ENCODE measurements around the gene CEP72.
"Not testable (repeated sequence)": the region's sequence is repeated elsewhere in the genome, so short reads cannot be mapped to it uniquely, and the experiment has no call there.

Gene CEP72

GRCh38 chr5:618450-618849 is 6.3 kb downstream of the CEP72 start:
- no peak for DNase-seq

GRCh38 chr5:619444-619843 is 7.3 kb downstream of the CEP72 start:
- DNase-seq: no peak

DNA sequence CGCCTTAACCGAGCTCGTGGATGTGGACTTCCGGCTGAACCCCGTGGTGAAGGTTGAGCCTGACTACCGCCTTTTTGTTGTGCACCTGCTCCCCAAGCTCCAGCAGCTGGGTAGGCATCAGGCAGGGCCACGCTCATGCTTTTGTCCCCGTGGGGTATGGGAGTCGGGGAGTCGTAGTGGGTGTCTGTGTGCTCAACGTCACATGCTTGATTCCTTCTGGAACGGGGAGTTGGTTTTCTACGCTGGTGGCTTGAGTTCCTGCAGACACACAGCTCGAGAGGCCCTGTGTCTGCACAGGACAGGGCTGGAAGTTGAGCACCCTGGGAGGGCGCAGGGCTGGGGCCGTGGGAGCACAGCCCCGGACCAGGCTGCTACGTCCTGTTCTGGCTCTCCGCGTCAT is 8.0 kb downstream of the CEP72 start:
- no peak for DNase-seq

DNA sequence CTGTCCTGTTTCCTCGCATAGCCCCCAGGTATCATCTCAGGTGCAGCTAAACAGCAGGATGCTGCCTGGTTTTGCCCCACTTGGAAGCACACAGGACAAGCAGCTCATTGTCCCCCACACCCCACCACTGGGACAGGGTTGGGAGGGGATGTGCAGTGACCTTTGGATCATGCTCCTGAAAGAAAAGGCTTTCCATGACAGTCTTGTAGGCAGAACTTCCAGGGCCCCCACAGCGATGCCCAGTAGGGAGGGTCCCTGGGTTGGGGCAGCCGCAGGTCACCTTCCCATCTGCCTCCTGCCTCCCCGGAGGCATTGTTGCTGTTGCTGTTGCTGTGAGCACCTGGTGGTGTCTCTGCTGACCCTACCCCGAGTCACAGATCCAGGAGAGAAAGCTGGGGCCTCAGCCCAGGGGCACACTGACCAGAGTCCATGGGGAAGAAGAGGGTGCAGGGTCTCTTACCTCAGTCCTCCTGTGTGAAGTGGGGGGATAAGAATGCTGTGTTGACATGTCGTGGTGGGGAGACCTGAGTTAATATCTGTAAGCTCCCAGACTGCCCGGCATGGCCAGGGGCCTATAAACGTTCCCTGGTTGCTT is 8.5 kb downstream of the CEP72 start:
- no peak for DNase-seq

GRCh38 chr5:621341-621761 is 9.2 kb downstream of the CEP72 start:
- no peak for DNase-seq

- DNase-seq: no peak
Measured at GRCh38 chr5:622359-622758, 10.2 kb downstream of the CEP72 start.

GRCh38 chr5:622946-623522 is 10.9 kb downstream of the CEP72 start:
- no peak for DNase-seq

- no peak for DNase-seq
Measured at GRCh38 chr5:623531-623930, 11.4 kb downstream of the CEP72 start.

GRCh38 chr5:624118-624950 is 12.2 kb downstream of the CEP72 start:
- DNase-seq: no peak

DNA sequence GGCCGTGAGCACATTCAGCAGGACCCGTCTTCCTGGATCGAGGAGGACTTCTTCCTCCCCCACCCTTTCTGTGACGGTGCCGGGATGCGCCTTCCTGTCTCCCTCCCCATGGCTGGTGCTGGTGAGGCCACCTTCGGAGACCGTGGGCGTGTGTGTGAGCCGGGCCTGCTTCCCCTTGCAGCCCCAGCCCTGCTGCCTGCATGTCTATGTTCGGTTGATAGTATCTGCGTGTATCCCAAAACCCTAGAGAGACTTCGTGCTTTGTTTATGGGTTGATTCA is 12.8 kb downstream of the CEP72 start:
- DNase-seq: no peak

DNA sequence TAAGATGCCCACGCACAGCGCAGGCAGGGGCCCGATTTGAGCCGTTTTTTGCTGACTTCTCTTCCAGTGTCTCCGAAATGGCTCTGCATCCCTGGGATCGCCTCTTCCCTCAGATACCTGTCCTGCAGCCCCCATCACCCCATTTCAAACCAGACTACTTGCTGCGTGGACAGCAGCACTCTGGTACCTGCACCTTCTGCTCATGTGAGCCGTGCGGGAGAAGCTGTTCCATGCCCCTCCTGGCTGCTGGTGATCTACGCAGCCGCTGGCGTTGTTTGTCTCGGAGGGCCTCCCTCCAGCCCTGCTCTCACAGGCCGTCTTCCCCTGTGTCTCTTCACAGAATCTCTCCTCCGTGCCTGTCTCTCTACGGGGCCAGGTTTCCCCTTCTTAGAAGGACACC is 13.4 kb downstream of the CEP72 start:
- DNase-seq: no peak

- no peak for DNase-seq
Measured at GRCh38 chr5:626850-627249, 14.7 kb downstream of the CEP72 start.

GRCh38 chr5:627840-628239 is 15.7 kb downstream of the CEP72 start:
- no peak for DNase-seq

- DNase-seq: not testable (repeated sequence)
Measured at GRCh38 chr5:628351-629205, 16.4 kb downstream of the CEP72 start.

DNA sequence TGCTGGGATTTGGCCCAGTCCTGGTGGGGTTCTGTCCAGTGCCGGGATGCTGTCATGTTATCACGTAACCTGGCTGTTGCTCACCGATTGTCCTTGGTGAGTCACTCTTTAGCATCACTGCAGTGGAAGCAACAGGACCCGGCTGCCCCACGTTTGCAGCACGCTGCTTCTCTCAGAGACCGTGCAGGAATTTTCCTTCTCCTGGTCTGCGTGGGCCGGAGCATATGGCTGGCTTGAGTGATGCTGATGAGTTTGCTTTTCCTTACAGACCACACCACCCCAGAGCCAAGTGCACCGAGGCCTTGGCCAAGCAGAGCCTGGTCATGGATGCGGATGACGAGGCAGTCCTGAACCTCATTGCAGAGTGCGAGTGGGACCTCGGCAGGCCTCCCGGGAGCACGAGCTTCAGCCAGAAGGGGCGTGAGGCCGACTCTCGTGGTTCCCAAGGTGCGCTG is 21.4 kb downstream of the CEP72 start:
- no peak for DNase-seq

DNA sequence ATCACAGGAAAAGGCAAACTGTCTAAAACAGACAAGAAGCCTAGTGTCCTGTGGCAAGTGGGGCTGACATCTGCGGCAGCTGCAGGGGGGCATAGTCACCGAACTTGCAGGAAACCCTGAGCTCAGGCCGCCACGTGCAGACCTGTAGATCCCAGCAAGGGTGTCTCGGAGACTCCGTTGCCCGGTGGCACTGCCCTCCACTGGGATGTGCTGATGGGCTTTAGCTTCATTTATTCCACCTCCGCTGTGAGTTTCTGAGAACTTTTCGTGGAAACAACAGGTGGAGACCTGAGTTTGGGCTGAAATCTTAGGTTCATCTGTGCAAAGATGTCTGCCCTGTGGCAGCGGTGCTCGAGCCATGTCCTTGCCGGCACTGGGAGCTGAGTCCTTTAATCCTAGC is 22.1 kb downstream of the CEP72 start:
- DNase-seq: no peak

DNA sequence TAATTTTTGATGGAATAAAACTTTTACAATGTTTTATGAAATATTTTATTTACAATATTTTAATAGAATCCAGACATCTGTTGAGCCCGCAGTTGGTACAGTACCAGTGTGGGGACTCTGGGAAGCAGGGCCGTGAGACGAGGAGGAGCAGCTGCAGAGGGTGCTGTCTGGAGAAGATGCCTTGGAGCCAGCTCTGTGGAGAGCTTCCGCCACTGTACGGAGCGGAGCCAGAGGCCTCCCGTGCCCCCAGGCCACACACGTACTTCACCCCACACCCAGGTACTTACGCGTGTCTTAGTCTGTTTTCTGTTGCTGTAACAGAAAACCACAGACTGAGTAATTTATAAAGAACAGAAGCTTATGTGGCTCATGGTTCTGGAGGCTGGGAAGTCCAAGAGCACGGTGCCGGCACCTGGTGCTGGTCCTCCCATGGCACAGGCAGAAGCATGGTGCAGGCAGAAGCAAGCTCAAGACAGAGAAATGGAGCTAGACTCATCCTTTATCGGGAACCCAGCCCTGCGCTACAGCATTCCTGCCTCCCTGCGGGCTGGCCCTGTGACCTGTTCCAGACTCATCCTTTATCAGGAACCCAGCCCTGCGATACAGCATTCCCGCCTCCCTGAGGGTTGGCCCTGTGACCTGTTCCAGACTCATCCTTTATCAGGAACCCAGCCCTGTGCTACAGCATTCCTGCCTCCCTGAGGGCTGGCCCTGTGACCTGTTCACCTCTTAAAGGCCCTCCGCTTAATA is 23.3 kb downstream of the CEP72 start:
- no peak for DNase-seq

- DNase-seq: no peak
Measured at GRCh38 chr5:636951-637350, 24.8 kb downstream of the CEP72 start.

- no peak for DNase-seq
Measured at GRCh38 chr5:637581-638450, 25.7 kb downstream of the CEP72 start.

DNA sequence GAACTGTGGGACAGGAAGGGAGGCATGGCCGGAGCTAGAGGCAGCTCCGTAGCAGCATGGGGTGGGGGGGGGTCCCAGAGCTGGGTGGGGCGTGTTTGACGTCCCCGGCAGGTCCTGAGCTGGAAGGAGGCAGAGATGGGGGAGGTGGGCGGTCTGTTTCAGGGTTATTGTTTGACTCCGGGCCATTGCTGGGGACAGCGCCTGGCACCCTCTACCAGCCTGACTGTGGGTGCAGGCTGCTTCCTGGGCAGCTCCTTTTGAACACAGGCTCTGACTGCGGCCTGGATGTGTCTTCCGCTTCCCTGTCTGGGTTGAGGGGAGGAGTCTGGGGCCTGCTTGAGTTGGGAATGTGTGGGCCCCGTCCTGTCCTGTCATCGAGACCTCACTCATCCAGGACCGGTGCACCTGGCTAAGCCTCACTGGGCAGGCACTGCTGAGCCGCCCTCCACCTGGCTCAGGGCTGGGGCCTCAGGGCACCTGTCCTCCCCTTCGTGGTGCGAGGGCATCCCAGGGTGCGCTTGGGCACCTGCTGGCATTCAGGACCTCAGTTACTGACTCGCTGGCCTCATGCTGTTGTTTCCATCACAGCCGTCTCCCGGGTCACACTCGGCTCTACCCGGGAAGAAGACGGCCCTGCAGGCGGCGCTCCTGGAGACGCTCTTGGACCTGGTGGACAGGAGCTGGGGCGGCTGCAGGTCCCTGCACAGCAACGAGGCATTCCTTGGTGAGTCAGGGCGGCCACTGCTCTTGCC is 26.5 kb downstream of the CEP72 start:
- no peak for DNase-seq

GRCh38 chr5:639253-639530 is 27.1 kb downstream of the CEP72 start:
- no peak for DNase-seq
